Endothelial cell of umbilical vein (primary cell): ENCODE data around the gene SERPINB4. TPM values are rescaled to one million over a fixed set of nuclear protein-coding genes. Genes with fewer than 3 reads are reported as not detected.
"Not testable (repeated sequence)": the region's sequence is repeated elsewhere in the genome, so short reads cannot be mapped to it uniquely, and the experiment has no call there.

Experiments used
- Bru-seq: library from RNA; stranded (reverse); fragments of 400-500 nt; gene quantifications from one replicate; lab custom pipeline; 2021; lab: Mats Ljungman, UMichigan
- BruChase-seq, 2 experiments: library from RNA; stranded (reverse); fragments of 400-500 nt; gene quantifications; one replicate each; lab custom pipeline; 2021; lab: Mats Ljungman, UMichigan
- BruUV-seq: library from RNA; stranded (reverse); fragments of 400-500 nt; replicated peaks from 2 replicates; lab custom pipeline; 2021; lab: Mats Ljungman, UMichigan
- CTCF ChIA-PET: fragments of 300-600, 350-600 bp; sonication (Branson Sonifier 250); formaldehyde crosslinking; loops from one replicate; lab custom pipeline; 2021; ENCODE audit warnings: antibody characterized with exemption, inconsistent platforms; lab: Charles Lee
- POLR2A ChIA-PET: fragments of 300-600, 350-600 bp; sonication (Branson Sonifier 250); formaldehyde crosslinking; loops from one replicate; lab custom pipeline; 2021; ENCODE audit warnings: antibody characterized with exemption, inconsistent platforms; lab: Charles Lee
- DNase-seq: peaks from one replicate; pipeline ENCODE4 v3.0.0-alpha.2; 2011; ENCODE audit warnings: low read depth, low spot score
- FAIRE-seq: peaks from 2 replicates; lab custom pipeline; 2011; peaks lifted over from hg19 to GRCh38; lab: Jason Lieb, UNC
- H2AFZ ChIP-seq: 2 replicates; pipeline ENCODE4 v1.6.0; 2012; ENCODE audit warnings: low read depth, low read length, control low read depth, inconsistent platforms
- H3K27ac ChIP-seq: 2 replicates; pipeline ENCODE4 v1.5.1; 2011; ENCODE audit warnings: low read depth, mild to moderate bottlenecking, control low read depth, low read length, moderate library complexity; ENCODE audit not compliant: insufficient read depth
- H3K27me3 ChIP-seq, 2 experiments: 2 replicates each; pipeline versions ENCODE4 v1.6.0 to v1.6.1; 2011; ENCODE audit warnings: low read length in 2 of 2, mixed read lengths in 1 of 2; ENCODE audit not compliant: control insufficient read depth in 2 of 2, insufficient read depth in 2 of 2
- H3K36me3 ChIP-seq, 2 experiments: 2 replicates in 1 of 2; 3 replicates in 1 of 2; pipeline ENCODE4 v1.5.1; 2011; ENCODE audit warnings: low read length in 2 of 2, mild to moderate bottlenecking in 1 of 2, moderate library complexity in 1 of 2; ENCODE audit not compliant: control insufficient read depth in 2 of 2, insufficient read depth in 2 of 2; ENCODE audit errors: extremely low read depth in 1 of 2
- H3K4me1 ChIP-seq: 3 replicates; pipeline ENCODE4 v1.5.1; 2011; ENCODE audit warnings: mild to moderate bottlenecking, low read length; ENCODE audit not compliant: control insufficient read depth, insufficient read depth; ENCODE audit errors: extremely low read depth
- H3K4me2 ChIP-seq: 2 replicates; pipeline ENCODE4 v1.6.1; 2011; ENCODE audit warnings: low read length, control low read depth, mixed read lengths; ENCODE audit not compliant: insufficient read depth
- H3K4me3 ChIP-seq, 3 experiments: fragments of 200-600 bp in 1 of 3; sonication (generic), shearing (Covaris generic) in 1 of 3; replicated peaks in 1 of 3; 2 replicates each; pipeline ENCODE4 v1.5.1; 2011 to 2016; ENCODE audit warnings: control low read depth in 3 of 3, low read length in 3 of 3, mild to moderate bottlenecking in 2 of 3, inconsistent platforms in 1 of 3, low read depth in 1 of 3, moderate library complexity in 1 of 3; ENCODE audit not compliant: insufficient read depth in 1 of 3
- H3K79me2 ChIP-seq: 2 replicates; pipeline ENCODE4 v1.6.0; 2012; ENCODE audit warnings: low read length, inconsistent platforms; ENCODE audit not compliant: control insufficient read depth, insufficient read depth
- H3K9ac ChIP-seq: replicated peaks from 2 replicates; pipeline ENCODE3; 2011; ENCODE audit warnings: low read length, control low read depth; ENCODE audit not compliant: insufficient read depth; ENCODE audit errors: extremely low read depth
- H3K9me1 ChIP-seq: replicated peaks from 3 replicates; pipeline ENCODE4 v1.6.0; 2011; ENCODE audit warnings: mild to moderate bottlenecking, low read length; ENCODE audit not compliant: control insufficient read depth, insufficient read depth; ENCODE audit errors: extremely low read depth
- H3K9me3 ChIP-seq: replicated peaks from 2 replicates; pipeline ENCODE4 v1.5.1; 2012; ENCODE audit warnings: low read length, inconsistent platforms; ENCODE audit not compliant: control insufficient read depth, insufficient read depth
- H4K20me1 ChIP-seq: replicated peaks from 2 replicates; pipeline ENCODE3; 2011; ENCODE audit warnings: mild to moderate bottlenecking, low read length; ENCODE audit not compliant: control insufficient read depth, insufficient read depth; ENCODE audit errors: extremely low read depth
- CTCF ChIP-seq, 2 donors: IDR thresholded peaks; 1 replicate in 1 of 2; 2 replicates in 1 of 2; pipeline ENCODE4 v1.5.1; 2011; ENCODE audit warnings: low read length in 2 of 2, mild to moderate bottlenecking in 2 of 2, moderate library complexity in 2 of 2, control low read depth in 1 of 2, inconsistent platforms in 1 of 2, low read depth in 1 of 2; ENCODE audit not compliant: insufficient read depth in 1 of 2; ENCODE audit errors: extremely low read depth in 1 of 2
- EZH2 ChIP-seq: IDR thresholded peaks from 2 replicates; pipeline ENCODE4 v1.6.1; 2012; ENCODE audit warnings: borderline replicate concordance, low read depth, mild to moderate bottlenecking, moderate library complexity, low read length, inconsistent platforms; ENCODE audit not compliant: severe bottlenecking
- FOS ChIP-seq: IDR thresholded peaks from 2 replicates; pipeline ENCODE4 v1.6.1; 2011; ENCODE audit warnings: mild to moderate bottlenecking, low read length, moderate library complexity, borderline replicate concordance; ENCODE audit not compliant: insufficient read depth
- GATA2 ChIP-seq: IDR thresholded peaks from 2 replicates; pipeline ENCODE4 v1.7.0; 2011; ENCODE audit warnings: low read depth, mild to moderate bottlenecking, moderate library complexity, mixed read lengths, low read length; ENCODE audit not compliant: insufficient read length, insufficient read depth
- JUN ChIP-seq: IDR thresholded peaks from 2 replicates; pipeline ENCODE4 v1.6.1; 2011; ENCODE audit warnings: borderline replicate concordance, low read depth; ENCODE audit not compliant: insufficient read length, insufficient read depth
- MAX ChIP-seq: IDR thresholded peaks from 2 replicates; pipeline ENCODE4 v1.6.1; 2011; ENCODE audit not compliant: insufficient read depth, insufficient read length
- MYC ChIP-seq: IDR thresholded peaks from one replicate; pipeline ENCODE4 v1.6.1; 2011; ENCODE audit warnings: mild to moderate bottlenecking, low read depth, low read length
- POLR2A ChIP-seq: IDR thresholded peaks from 2 replicates; pipeline ENCODE4 v1.6.1; 2012; ENCODE audit warnings: low read depth, mild to moderate bottlenecking, control low read depth, low read length
- POLR2AphosphoS5 ChIP-seq: IDR thresholded peaks from 2 replicates; pipeline ENCODE4 v1.6.1; 2012; ENCODE audit warnings: low read depth, mild to moderate bottlenecking, control low read depth, low read length, moderate library complexity; ENCODE audit not compliant: insufficient read depth
- dilution Hi-C: fragments of 300-500 bp; cut with MboI; formaldehyde crosslinking; loops from one replicate; pipeline ENCODE4 v1.15.0; 2019; ENCODE audit warnings: low sequenced_read_pairs; ENCODE audit not compliant: extremely low pct_ligation_motif_present
- intact Hi-C: fragments of 100-400 bp; cut with micrococcal nuclease; formaldehyde crosslinking; loops from one replicate; pipeline ENCODE4 v1.10.0; 2022
- long read RNA-seq: library from polyadenylated mRNA; stranded (forward); transcript quantifications from one replicate; pipeline ENCODE4 v2.0.0, GENCODE V29; 2021
- polyA minus RNA-seq, 3 experiments: library from RNA; depleted of rRNA, polyadenylated mRNA; stranded (reverse); fragments of >200 nt; gene quantifications; 1 replicate in 1 of 3; 2 replicates in 2 of 3; pipeline ENCODE4 v1.2.3, GENCODE V29; 2011
- polyA plus RNA-seq, 4 experiments: library from polyadenylated mRNA; depleted of rRNA in 3 of 4; stranded (reverse) in 3 of 4; unstranded in 1 of 4; fragments of >200 nt; gene quantifications; 2 replicates each; pipeline versions ENCODE4 v1.2.1 to v1.2.3, GENCODE V29; 2011 to 2012; ENCODE audit warnings: missing spikeins in 1 of 4
- total RNA-seq: library from RNA; stranded (reverse); gene quantifications from 2 replicates; pipeline ENCODE4 v1.2.3, GENCODE V29; 2021

SERPINB4 gene
- not detected in 2 replicates for total RNA-seq
- polyA plus RNA-seq = not detected in 2 replicates
- not detected in 2 replicates for polyA plus RNA-seq (2011; cell fraction: cytosol; rRNA removed)
- not detected in 2 replicates for polyA plus RNA-seq (2011; cell fraction: nucleus; rRNA removed)
- polyA plus RNA-seq (2012) = not detected in 2 replicates
- polyA minus RNA-seq = not detected in 2 replicates
- not detected for polyA minus RNA-seq (2011; cell fraction: cytosol; rRNA and poly(A)+ RNA removed)
- not detected in 2 replicates for polyA minus RNA-seq (2011; cell fraction: nucleus; rRNA and poly(A)+ RNA removed)
- Bru-seq, nascent RNA = not detected
- not detected for BruChase-seq, experiment 1, labeled RNA remaining after a 6-hour chase
- not detected for BruChase-seq, experiment 2, labeled RNA remaining after a 2-hour chase
- long read RNA-seq = 0 reads

GRCh38 chr18:63644142-63644541 lies at the start of gene SERPINB4:
SERPINB4 (minus strand) TSS chr18:63644256; CDS start chr18:63643577, 679 bp downstream.
- H3K9me1 ChIP-seq, CTCF ChIA-PET, BruUV-seq, H3K36me3 ChIP-seq, H3K79me2 ChIP-seq, FAIRE-seq, H3K27me3 ChIP-seq, H3K9ac ChIP-seq, H3K4me3 ChIP-seq, H2AFZ ChIP-seq, dilution Hi-C loops, POLR2A ChIA-PET, H3K9me3 ChIP-seq, intact Hi-C loops, H4K20me1 ChIP-seq, H3K4me2 ChIP-seq, H3K27ac ChIP-seq, DNase-seq, H3K4me1 ChIP-seq: not testable (repeated sequence)

- BruUV-seq = no TSS peak
- H3K27me3 ChIP-seq = no peaks in the 10 kb centered on the region
Observed at GRCh38 chr18:63689064-63689463, 45.0 kb upstream of the SERPINB4 start.

More at GRCh38 chr18:63689064-63689463, 45.0 kb upstream of the SERPINB4 start:
- Histone ChIP-seq H3K9me1 (no peaks in the 10 kb centered on the region), H3K27ac (no peak overlapping the region), H2AFZ (no peak overlapping the region), H3K4me2 (no peak overlapping the region), H3K79me2 (no peaks in the 10 kb centered on the region), H3K4me3 (no peak overlapping the region), H3K36me3 (no peaks in the 10 kb centered on the region), H3K4me1 (no peaks in the 10 kb centered on the region), H4K20me1 (no peaks in the 10 kb centered on the region), H3K9ac (no peak overlapping the region), H3K9me3 (no peaks in the 10 kb centered on the region)
- ChIA-PET POLR2A (no interaction called here), CTCF (no interaction called here)
- intact Hi-C loops (no loop called here), dilution Hi-C loops (no loop called here)
- DNase-seq (no peak), FAIRE-seq (no peak)
- TF ChIP-seq POLR2AphosphoS5 (no peak), MAX (no peak), POLR2A (no peak), GATA2 (no peak), MYC (no peak), FOS (no peak), EZH2 (no peak), JUN (no peak), CTCF (IDR thresholded peaks at IDR 0.05; ENCODE audit: extremely low read depth in 1 of 2, insufficient read depth in 1 of 2, low read depth in 1 of 2, low read length in 2 of 2) (no peak)
